Measurements from ENCODE around the gene ARHGAP4. TPM values are rescaled to one million over a fixed set of nuclear protein-coding genes. Genes with fewer than 3 reads are reported as not detected.

Gene ARHGAP4
- total RNA-seq, result 10 to 100 TPM in 1 of 4 donors, 1 to 10 TPM in 3; 2.6 to 10.7 (median 4.4) TPM

GRCh38 chrX:153925739-153926551 is at the start of gene ARHGAP4:
Gene ARHGAP4 (minus strand): TSS chrX:153926264. CDS start chrX:153926202, 62 bp downstream.
- ATAC-seq (no peak), DNase-seq (no peak)
- Histone ChIP-seq H3K4me1 (peaks cover 10 to 25% of the 10 kb centered on the region in 2 donors), H3K36me3 (peaks cover 0 to 8% of the 10 kb centered on the region in 2 donors), H3K27me3 (no peaks in the 10 kb centered on the region), H3K9me3 (no peaks in the 10 kb centered on the region), H3K4me3 (peak within 1 kb of the TSS; percentile 55 to 74 (median 68)), H3K27ac (peak within 1 kb of the TSS; percentile 85 to 97 (median 90))
- intact Hi-C loops (cut with DNase I; ENCODE audit: low total_unique reads), result loop anchor here (5.0 to 10.0 kb wide), 3 partner anchors 121 to 589 kb away; partner anchors contain the start of genes CCNQ and FAM3A
- in situ Hi-C loops (cut with MboI; ENCODE audit: low sequenced_read_pairs in 4 of 4), result loop anchor here in 1 of 4 donors (25.0 kb wide), 1 partner anchor 139 kb away; the partner anchor contains the start of genes IDH3G, SRPK3 and SSR4
- TF ChIP-seq CTCF (IDR thresholded peaks at IDR 0.05 in 4 of 5, conservative IDR thresholded peaks at IDR 0.05 in 1 of 5) (no peak), POLR2A (IDR thresholded peaks at IDR 0.05) (no peak)

DNA sequence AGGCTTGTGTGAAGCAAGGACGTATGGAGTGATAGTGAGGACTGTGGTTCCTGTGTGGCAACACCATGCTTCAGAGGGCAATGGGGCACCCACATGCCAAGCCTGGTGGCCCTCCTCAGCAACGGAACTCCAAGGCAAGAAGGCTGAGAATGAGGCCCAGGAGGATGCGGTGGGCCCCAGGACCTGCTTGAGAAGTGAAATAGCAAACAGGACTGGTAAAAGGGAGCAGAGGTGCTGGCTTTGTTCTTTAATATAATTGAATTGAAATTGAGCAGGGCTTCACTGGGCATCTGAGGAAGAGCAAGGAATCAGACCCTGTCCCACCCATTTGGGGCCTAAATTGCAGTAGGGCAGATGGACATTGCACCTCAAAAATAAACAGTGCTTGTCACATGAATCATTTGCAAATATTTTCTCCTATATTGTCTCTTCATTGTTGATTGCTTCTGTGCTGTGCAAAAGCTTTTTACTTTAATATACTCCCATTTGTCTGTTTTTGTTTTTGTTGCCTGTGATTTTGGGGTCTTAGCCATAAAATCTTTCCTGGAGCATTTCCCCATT is 48.7 kb upstream of the ARHGAP4 start:
- no peak overlapping the region for H3K4me3 ChIP-seq
- no peaks in the 10 kb centered on the region for H3K9me3 ChIP-seq
- no peaks in the 10 kb centered on the region for H3K36me3 ChIP-seq
- peaks cover 8 to 17% of the 10 kb centered on the region in 2 donors for H3K4me1 ChIP-seq
- peak overlapping the region; percentile 90 to 99 (median 96) for H3K27ac ChIP-seq
- TF ChIP-seq POLR2A (IDR thresholded peaks at IDR 0.05) (no peak), CTCF (IDR thresholded peaks at IDR 0.05 in 4 of 5, conservative IDR thresholded peaks at IDR 0.05 in 1 of 5) (no peak)
- DNase-seq (no peak), ATAC-seq (no peak)
- in situ Hi-C loops (cut with MboI; ENCODE audit: low sequenced_read_pairs in 4 of 4) (loop anchor here in 3 of 4 donors (25.0 kb wide), 4 partner anchors 87 to 1013 kb away; partner anchors contain the start of genes IDH3G (in 2 of the 3), SRPK3 (in 2 of the 3), SSR4 (in 2 of the 3) and G6PD (in 1 of the 3)), intact Hi-C loops (cut with DNase I; ENCODE audit: low total_unique reads) (loop anchor here (10.0 kb wide), 1 partner anchor 400 kb away; the partner anchor contains the start of genes EMD and FLNA)
- H3K27me3 ChIP-seq, result no peaks in the 10 kb centered on the region

DNA sequence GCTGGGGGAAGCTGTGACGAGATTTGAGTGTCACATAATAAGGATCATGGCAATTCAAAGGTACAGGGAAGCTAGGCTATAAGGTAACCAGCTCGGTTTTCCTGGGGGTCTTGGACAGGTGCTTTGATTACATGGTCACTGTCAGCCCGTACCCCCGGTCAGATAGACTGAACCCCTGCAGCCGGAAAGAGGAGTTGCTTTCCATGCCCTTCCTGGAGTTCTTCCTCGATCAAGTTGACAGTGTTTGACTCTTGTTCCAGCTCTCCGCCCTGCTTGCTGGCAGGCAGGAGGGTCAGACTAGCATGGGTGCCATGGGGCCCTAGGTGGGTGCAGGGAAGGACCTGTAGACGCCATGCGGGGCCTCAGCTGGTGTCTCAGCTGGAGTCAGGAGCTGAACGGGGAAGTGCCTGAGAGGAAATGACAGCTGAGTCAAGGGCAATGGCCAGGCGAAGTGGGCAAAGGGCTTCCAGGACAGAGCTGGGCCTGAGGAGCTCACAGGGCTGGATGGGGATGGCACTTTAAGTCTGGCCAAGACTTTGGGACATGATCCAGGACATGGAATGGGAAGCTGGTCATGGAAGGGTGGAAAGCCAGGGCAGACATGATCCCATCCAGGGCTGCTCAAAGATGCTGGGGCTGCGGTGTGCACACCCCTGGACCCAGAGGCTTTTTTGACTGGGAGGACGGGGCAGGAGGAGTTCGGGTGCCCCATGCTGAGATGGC is 48.1 kb upstream of the ARHGAP4 start:
- Histone ChIP-seq H3K4me3 (peak overlapping the region in 1 of 4 donors; percentile 87), H3K27ac (peak overlapping the region; percentile 90 to 99 (median 96)), H3K9me3 (no peaks in the 10 kb centered on the region), H3K27me3 (no peaks in the 10 kb centered on the region), H3K36me3 (no peaks in the 10 kb centered on the region), H3K4me1 (peaks cover 11 to 24% of the 10 kb centered on the region in 2 donors)
- TF ChIP-seq CTCF (IDR thresholded peaks at IDR 0.05 in 4 of 5, conservative IDR thresholded peaks at IDR 0.05 in 1 of 5), result no peak
- no peak for TF ChIP-seq POLR2A (IDR thresholded peaks at IDR 0.05)
- ATAC-seq (no peak), DNase-seq (no peak)
- intact Hi-C loops (cut with DNase I; ENCODE audit: low total_unique reads) (loop anchor here (10.0 kb wide), 1 partner anchor 401 kb away; the partner anchor contains the start of genes EMD and FLNA), in situ Hi-C loops (cut with MboI; ENCODE audit: low sequenced_read_pairs in 4 of 4) (loop anchor here in 3 of 4 donors (25.0 kb wide), 4 partner anchors 88 to 1012 kb away; partner anchors contain the start of genes IDH3G (in 2 of the 3), SRPK3 (in 2 of the 3), SSR4 (in 2 of the 3) and G6PD (in 1 of the 3))
